AG04449 (cell line): ENCODE data around the gene LIPF.

Source experiments
- CTCF ChIA-PET: fragments of 350-600 bp; formaldehyde crosslinking; extraction: SDS; loops from one replicate; lab custom pipeline; 2021; ENCODE audit warnings: antibody characterized with exemption; lab: Yijun Ruan, JAX
- POLR2A ChIA-PET: fragments of 400-600, 350-600 bp; formaldehyde crosslinking; extraction: SDS; loops from one replicate; lab custom pipeline; 2020; ENCODE audit warnings: antibody characterized with exemption, inconsistent platforms; lab: Yijun Ruan, JAX
- DNase-seq: peaks from one replicate; pipeline ENCODE4 v3.0.0-alpha.2; 2010; ENCODE audit warnings: low read depth, low spot score
- H3K4me3 ChIP-seq: 2 replicates; pipeline ENCODE4 v1.5.1; 2011; ENCODE audit warnings: low read depth, mild to moderate bottlenecking, control low read depth, low read length
- CTCF ChIP-seq: IDR thresholded peaks from one replicate; pipeline ENCODE4 v1.5.1; 2011; ENCODE audit warnings: mild to moderate bottlenecking, moderate library complexity, low read length, control low read depth, inconsistent platforms; ENCODE audit not compliant: insufficient read depth; ENCODE audit errors: missing control alignments

LIPF gene

GRCh38 chr10:88623835-88624234 is 40.4 kb upstream of the LIPF start:
- DNase-seq: no peak
- ChIA-PET POLR2A (no interaction called here), CTCF (interaction anchor here (2.1 kb wide), 1 partner anchor 41 kb away, joined by 5 read pairs; the partner anchor contains the start of gene RNLS)
- no peak for TF ChIP-seq CTCF
- H3K4me3 ChIP-seq: no peak overlapping the region

- TF ChIP-seq CTCF: no peak
- DNase-seq: no peak
- no peak overlapping the region for H3K4me3 ChIP-seq
- POLR2A ChIA-PET: no interaction called here
- CTCF ChIA-PET: no interaction called here
These were observed 39.4 kb upstream of the LIPF start for GRCh38 chr10:88624840-88625239.

- H3K4me3 ChIP-seq: no peak overlapping the region
- DNase-seq: no peak
- TF ChIP-seq CTCF: no peak
- CTCF ChIA-PET: interaction anchor here (0.5 to 1.4 kb wide), 3 partner anchors 49 to 151 kb away, joined by 3 to 4 read pairs (median 3); no protein-coding TSS in a partner anchor
- POLR2A ChIA-PET: no interaction called here
These were observed 24.1 kb upstream of the LIPF start for GRCh38 chr10:88640186-88640585.

GRCh38 chr10:88642209-88642608 is 22.0 kb upstream of the LIPF start:
- ChIA-PET CTCF (no interaction called here), POLR2A (no interaction called here)
- no peak overlapping the region for H3K4me3 ChIP-seq
- no peak for DNase-seq
- TF ChIP-seq CTCF: no peak

GRCh38 chr10:88642963-88643362 is 21.3 kb upstream of the LIPF start:
- CTCF ChIA-PET: no interaction called here
- H3K4me3 ChIP-seq: no peak overlapping the region
- DNase-seq: no peak
- POLR2A ChIA-PET: no interaction called here
- TF ChIP-seq CTCF: no peak

- ChIA-PET POLR2A (no interaction called here), CTCF (interaction anchor here (0.7 kb wide), 1 partner anchor 41 kb away, joined by 3 read pairs; no protein-coding TSS in a partner anchor)
- no peak for DNase-seq
- no peak overlapping the region for H3K4me3 ChIP-seq
- TF ChIP-seq CTCF: no peak
These were observed 17.1 kb upstream of the LIPF start for GRCh38 chr10:88647061-88647615.
